HG03378 (cell line): ENCODE data around the gene RTP2.

Experiments
- ATAC-seq: cut with Tn5 transposase; IDR thresholded peaks from one replicate; pipeline ENCODE4 v1.9.1; 2021; ENCODE audit warnings: mild to moderate bottlenecking, moderate library complexity; ENCODE audit not compliant: unreplicated experiment

Gene RTP2

DNA sequence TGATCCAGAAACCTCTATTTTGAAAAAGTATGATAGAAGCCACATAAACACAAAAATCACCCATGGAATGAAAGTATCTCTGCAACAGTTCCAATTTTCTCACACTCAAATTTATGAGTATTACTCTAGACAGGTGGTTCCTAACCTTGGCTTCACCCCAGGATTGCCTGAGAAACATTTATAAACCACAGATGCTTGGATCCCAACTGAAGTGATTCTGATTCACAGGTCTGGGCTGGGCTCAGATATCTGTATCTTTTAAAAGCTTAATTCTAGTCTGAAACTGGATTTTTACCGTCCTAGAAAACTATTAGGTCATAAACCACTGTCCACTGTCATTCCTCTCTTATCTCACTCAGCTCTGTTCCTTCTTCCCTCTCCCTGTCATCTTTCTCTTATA is 24.8 kb downstream of the RTP2 start:
- ATAC-seq, result no peak

DNA sequence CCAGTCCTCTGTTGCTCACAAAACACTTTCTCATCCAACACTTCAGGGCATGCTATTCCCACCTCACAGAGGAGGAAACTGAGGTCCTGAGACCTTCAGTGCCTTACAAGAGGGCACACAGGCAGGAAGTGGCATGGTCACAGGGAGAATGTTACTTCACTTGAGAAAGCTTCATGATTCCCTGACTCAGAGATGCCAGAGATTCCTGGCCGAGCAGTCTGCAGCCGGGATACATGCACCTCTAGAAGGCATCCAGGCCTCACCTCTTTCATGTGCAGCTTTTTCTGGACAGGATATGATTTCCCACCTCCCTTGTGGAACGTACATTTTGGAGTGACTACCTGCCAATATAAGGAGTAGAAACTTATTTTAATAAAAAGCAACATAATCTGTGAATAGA is 29.3 kb downstream of the RTP2 start:
- no peak for ATAC-seq

DNA sequence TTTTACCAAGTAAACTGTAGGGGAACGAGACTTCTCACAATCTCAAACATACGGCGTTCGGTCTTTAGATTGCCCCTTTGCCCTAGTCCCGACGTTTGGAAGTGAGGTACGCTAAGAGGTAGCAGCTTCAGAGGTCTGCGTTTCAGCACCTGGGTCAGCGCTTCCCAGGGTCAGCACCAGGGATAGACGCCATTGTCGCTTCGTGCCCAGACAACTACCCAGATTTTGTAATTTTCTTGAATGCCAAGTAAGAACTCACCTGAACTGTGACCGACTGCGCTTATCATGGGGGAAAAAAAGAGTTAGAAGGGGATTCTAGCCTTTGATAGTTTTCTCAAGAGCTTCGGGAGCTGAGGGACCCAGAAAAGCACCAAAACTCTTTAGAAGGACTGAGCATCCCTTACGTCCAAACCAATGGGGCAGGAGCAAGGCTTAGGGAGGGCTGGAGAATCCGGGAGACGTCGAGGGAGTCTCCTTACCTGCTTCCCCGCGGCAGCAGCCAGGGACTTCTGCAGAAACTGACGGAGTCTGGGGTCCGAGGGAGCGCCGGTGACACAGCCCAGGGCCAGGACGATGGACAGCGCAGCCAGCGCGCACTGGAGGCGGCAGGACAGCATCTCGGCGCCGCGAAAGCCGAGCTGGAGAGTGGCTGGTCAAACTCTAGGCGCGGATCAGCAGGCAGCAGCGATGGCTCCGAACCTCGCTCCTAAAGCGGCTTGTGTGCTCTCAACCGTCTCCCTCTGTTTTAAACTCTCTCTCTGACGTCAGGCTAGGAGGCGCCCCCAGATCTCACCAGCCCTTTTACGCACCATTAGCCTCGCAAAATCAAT is 32.5 kb downstream of the RTP2 start, which contains the start of gene SST:
SST (minus strand) TSS at position 720 of the 830 bp plus-strand sequence; CDS start at position 617, 103 bp downstream.
- ATAC-seq, result no peak

DNA sequence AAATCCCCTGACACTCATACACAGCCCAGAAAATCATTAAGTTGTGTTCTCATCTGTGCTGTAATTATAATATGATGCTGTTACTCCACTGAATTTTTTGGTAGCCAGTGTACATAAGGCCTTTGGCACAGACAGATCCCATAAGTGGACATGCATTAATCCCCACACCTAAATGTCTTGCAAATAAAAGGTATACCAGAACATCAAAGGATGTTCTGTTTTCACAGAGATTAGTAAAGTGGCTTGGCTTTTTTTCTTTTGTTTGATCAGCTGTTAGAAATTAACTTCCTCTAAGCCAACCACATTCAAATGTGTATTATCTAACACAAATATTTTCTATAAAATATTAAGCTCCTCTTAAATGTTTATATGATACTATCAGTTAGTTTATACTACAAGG is 34.8 kb downstream of the RTP2 start:
- ATAC-seq, result no peak

DNA sequence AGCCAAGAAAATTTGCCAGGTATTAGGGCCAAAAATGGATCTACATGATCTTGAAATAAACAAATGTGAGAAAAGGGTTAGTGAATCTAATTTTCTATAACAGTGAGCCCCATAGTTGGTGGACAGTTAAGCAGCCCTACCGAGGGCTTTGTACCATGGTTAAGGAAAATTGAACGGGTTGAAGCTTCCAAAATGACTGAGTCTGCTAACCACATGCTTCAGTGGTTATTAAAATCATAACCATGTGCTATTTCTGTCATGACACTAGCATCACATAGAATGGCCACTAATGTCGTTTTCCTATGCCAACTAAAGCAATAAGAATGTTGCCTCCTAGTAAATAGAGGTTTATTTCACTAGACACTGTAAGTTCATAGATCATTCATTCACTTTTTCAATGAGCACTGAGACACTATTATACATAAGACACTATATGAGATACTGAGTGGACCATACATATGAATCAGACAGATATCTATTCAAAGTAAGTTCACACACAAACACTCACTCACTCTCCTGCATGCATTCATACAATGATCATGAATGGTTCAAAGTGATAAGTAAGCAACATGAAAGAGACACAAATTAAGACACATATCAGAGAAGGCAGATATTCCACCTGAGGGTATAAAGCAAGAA is 36.5 kb downstream of the RTP2 start:
- no peak for ATAC-seq

DNA sequence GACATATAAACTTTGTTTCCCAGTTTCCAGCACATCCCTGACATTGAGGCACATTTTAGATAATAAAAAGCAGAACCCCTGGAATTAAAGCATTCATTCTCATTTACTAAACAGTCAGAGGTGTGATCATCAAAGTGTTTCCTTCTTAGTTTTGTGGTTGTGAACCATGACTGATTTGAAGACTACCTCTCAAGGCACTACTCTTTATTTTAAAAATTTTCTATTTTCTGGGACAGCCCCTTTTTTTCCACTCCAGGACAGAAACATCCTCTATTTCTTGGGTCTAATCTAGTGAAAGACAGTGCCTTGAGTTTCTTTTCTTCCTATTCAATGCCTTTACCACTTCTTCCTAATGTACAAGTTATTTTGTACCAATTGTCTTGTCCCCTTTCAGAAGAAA is 37.3 kb downstream of the RTP2 start:
- ATAC-seq, result no peak

DNA sequence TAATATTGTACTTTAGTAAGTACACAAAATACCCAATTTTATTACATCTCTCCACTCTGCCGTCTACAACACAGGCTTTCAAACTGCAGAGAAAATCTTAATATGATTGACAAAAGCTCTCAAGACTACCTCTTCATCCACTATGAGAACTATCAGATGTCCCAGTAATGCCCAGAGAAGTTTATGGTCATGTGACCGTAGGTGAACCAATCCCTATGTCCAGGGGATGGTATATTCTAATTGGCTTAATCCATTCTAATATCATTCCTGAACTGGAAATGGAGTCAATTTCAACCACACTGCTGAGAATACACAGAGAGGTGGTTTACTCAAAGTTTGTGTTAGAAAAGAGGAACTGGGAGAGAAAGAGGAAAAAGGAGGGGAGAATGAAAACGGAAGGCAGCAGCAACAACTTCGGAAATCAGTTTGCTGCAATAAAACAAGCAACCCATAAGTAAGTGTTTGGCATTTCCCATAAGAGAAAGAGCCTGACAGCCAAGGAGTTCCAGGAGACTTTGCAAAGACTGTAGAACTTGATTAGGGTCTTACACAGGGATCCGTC is 39.4 kb downstream of the RTP2 start:
- no peak for ATAC-seq

DNA sequence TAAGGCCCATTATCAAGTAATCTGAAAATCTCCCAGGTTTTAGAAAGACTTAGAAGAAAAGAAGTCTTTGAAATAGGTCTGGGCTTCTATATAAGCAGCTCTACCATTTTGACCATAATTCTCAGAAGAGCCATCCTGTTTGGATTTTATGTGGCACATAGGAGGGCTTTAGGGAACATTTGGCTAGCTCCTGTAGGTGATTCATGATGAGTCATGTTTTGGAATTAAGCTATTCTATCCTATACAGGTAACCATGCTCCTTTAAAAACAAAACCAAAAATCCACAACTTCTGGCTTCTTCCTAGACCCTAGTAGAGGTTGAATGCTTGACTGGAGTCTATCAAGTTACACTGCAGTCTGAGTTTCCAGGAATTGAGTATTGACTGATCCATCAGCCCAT is 41.1 kb downstream of the RTP2 start:
- no peak for ATAC-seq

DNA sequence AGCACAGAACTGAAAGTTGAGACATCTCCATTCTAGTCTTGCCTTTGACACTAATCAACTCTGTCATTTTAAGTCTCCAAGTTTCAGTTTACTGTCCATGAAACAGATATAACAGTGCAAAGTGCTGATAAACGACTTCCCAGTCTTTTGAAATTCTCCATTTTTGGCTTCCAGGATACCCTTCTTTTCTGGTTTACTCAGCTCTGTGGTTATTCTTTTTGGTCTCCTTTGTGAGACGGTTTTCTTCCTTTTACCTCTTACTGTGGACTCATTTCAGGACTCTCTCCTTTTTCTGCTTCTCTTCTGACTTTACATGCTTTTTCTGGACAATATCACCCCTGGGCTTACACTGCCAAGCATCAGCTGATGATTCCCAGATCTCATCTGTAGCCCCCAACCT is 51.1 kb downstream of the RTP2 start:
- no peak for ATAC-seq
